Upper lobe of left lung (tissue), 6 donors: Measurements from ENCODE around the gene AKR1D1. TPM values are rescaled to one million over a fixed set of nuclear protein-coding genes. Genes with fewer than 3 reads are reported as not detected.

Source experiments
- ATAC-seq, 2 donors: fragments of 200-7000 bp; cut with Tn5 transposase; one replicate each; pipeline ENCODE4 v1.9.1; 2022; ENCODE audit warnings: mild to moderate bottlenecking in 2 of 2, moderate library complexity in 2 of 2; ENCODE audit not compliant: low FRiP score in 2 of 2
- DNase-seq, 2 donors: peaks; one replicate each; pipeline ENCODE4 v3.0.0-alpha.2; 2019 to 2020
- H3K27ac ChIP-seq, 4 donors: fragments of 200-600 bp; sonication (generic); one replicate each; pipeline ENCODE4 v1.5.1; 2016 to 2019
- H3K27me3 ChIP-seq, 4 donors: fragments of 200-600 bp; sonication (generic); one replicate each; pipeline ENCODE4 v1.5.1; 2017 to 2019
- H3K36me3 ChIP-seq, 4 donors: fragments of 200-600 bp; sonication (generic); one replicate each; pipeline ENCODE4 v1.5.1; 2016 to 2019
- H3K4me1 ChIP-seq, 4 donors: fragments of 200-600 bp; sonication (generic); one replicate each; pipeline ENCODE4 v1.5.1; 2018 to 2019
- H3K4me3 ChIP-seq, 4 donors: fragments of 200-600 bp; sonication (generic); one replicate each; pipeline ENCODE4 v1.5.1; 2017 to 2019; ENCODE audit warnings: mild to moderate bottlenecking in 2 of 4, moderate library complexity in 1 of 4
- H3K9me3 ChIP-seq, 4 donors: fragments of 200-600 bp; sonication (generic); one replicate each; pipeline ENCODE4 v1.5.1; 2018 to 2019
- EP300 ChIP-seq, 4 donors: sonication (generic); formaldehyde crosslinking; IDR thresholded peaks; one replicate each; pipeline ENCODE4 v1.5.1; 2017; ENCODE audit warnings: antibody characterized with exemption in 4 of 4, control low read depth in 2 of 4
- POLR2A ChIP-seq, 4 donors: fragments of 450-650 bp; IDR thresholded peaks; one replicate each; pipeline ENCODE4 v1.5.1; 2016 to 2017; ENCODE audit warnings: antibody characterized with exemption in 4 of 4, mild to moderate bottlenecking in 2 of 4
- POLR2AphosphoS5 ChIP-seq, 2 donors: sonication (generic); formaldehyde crosslinking; IDR thresholded peaks; one replicate each; pipeline ENCODE4 v1.5.1; 2017; ENCODE audit warnings: antibody characterized with exemption in 2 of 2
- WGBS, 2 donors: methylation state at CpG; one replicate each; pipeline ENCODE4 v1.1.5; 2017 to 2018; 5-methylcytosine and 5-hydroxymethylcytosine counted together
- total RNA-seq, 6 donors: library from RNA; depleted of rRNA in 4 of 6; stranded (reverse); fragments of >200 nt in 4 of 6; gene quantifications; one replicate each; pipeline versions ENCODE4 v1.1.0 to v1.2.1, GENCODE V29; 2016 to 2021
- TF ChIP-seq, protein P1 (sequence below), 6 experiments: fragments of 450-650 bp in 4 of 6; fragments of 200-600 bp in 2 of 6; sonication (generic) in 2 of 6; IDR thresholded peaks; one replicate each; pipeline ENCODE4 v1.5.1; 2016 to 2019; ENCODE audit warnings: antibody characterized with exemption in 6 of 6
- donor health status: DM: no; HTN: no; CAD: no; lungs with moderate emphysema.
- donor health status: DM: no; HTN: yes; CAD: no; lungs with severe emphysema.

AKR1D1 gene
- total RNA-seq, 6 donors from 2014 or later, result 0.14 TPM; not detected in 5

DNA sequence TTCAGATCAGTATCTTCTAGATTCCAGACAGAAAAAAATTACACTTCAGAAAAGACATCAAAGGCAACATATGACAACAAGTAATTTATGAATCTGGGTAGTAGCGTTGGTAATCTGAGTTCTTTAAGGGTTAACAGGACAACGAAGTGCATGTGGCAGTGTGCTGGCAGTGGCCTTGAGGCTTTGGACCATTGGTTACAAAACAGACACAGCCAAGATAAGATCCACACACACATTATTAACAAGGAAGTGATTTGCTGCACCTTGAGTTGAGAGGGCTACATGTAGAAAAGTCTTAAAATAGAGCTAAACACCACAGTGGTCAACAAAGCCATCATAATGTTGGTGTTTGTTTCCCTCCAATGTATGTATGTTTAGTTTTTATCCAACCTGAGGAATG lies 40.6 kb downstream of the AKR1D1 start:
- H3K27me3 ChIP-seq, result no peaks in the 10 kb centered on the region
- H3K4me3 ChIP-seq, result no peak overlapping the region
- no peaks in the 10 kb centered on the region for H3K36me3 ChIP-seq
- 62 to 71% methylated on average over 2 of the region's 2 CpGs for WGBS, 2 donors
- no peaks in the 10 kb centered on the region for H3K9me3 ChIP-seq
- H3K4me1 ChIP-seq, result no peaks in the 10 kb centered on the region
- DNase-seq (no peak), ATAC-seq (no peak)
- H3K27ac ChIP-seq, result no peak overlapping the region
- TF ChIP-seq, protein P1, sequence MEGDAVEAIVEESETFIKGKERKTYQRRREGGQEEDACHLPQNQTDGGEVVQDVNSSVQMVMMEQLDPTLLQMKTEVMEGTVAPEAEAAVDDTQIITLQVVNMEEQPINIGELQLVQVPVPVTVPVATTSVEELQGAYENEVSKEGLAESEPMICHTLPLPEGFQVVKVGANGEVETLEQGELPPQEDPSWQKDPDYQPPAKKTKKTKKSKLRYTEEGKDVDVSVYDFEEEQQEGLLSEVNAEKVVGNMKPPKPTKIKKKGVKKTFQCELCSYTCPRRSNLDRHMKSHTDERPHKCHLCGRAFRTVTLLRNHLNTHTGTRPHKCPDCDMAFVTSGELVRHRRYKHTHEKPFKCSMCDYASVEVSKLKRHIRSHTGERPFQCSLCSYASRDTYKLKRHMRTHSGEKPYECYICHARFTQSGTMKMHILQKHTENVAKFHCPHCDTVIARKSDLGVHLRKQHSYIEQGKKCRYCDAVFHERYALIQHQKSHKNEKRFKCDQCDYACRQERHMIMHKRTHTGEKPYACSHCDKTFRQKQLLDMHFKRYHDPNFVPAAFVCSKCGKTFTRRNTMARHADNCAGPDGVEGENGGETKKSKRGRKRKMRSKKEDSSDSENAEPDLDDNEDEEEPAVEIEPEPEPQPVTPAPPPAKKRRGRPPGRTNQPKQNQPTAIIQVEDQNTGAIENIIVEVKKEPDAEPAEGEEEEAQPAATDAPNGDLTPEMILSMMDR (IDR thresholded peaks at IDR 0.05), result no peak
- TF ChIP-seq POLR2AphosphoS5 (IDR thresholded peaks at IDR 0.05) (no peak), POLR2A (IDR thresholded peaks at IDR 0.05) (no peak), EP300 (IDR thresholded peaks at IDR 0.05) (no peak)

DNA sequence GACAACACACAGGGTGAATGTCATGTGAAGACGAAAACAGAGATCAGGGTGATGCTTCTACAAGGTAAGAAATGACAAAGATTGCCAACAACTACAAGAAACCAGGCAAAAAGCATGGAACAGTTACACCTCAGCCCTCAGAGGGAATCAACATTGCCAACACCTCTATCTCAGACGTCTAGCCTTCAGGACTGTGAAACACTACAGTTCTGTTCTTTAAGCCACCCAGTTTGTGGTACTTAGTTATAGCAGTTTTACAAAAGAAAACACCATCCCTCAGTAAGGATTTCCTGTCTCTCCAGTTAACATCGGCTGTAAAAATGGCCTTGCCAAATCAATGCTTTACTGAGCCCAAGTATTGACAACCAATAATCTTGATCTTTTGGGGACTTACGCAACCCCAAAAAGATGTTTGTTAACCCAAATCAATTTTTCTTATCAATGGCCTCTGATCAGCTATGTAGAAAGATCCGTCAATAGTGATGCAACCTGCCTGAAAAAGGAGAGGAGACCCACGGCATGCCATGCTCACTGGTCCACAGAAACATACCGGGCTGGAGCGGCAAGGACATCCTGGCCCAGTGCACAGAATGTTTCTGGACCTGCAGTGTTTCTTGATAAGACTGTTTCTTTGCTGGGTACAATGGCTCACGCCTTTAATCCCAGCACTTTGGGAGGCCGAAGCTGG lies 44.0 kb downstream of the AKR1D1 start:
- H3K27me3 ChIP-seq, result no peaks in the 10 kb centered on the region
- H3K9me3 ChIP-seq, result no peaks in the 10 kb centered on the region
- H3K4me1 ChIP-seq, result no peaks in the 10 kb centered on the region
- 88% methylated on average over 10 of the region's 10 CpGs for WGBS, 2 donors
- ATAC-seq, result no peak
- H3K27ac ChIP-seq, result no peak overlapping the region
- no peak overlapping the region for H3K4me3 ChIP-seq
- TF ChIP-seq, protein P1 (IDR thresholded peaks at IDR 0.05), result no peak
- TF ChIP-seq POLR2A (IDR thresholded peaks at IDR 0.05), result no peak
- no peak for TF ChIP-seq POLR2AphosphoS5 (IDR thresholded peaks at IDR 0.05)
- no peak for TF ChIP-seq EP300 (IDR thresholded peaks at IDR 0.05)
- no peak for DNase-seq
- H3K36me3 ChIP-seq, result no peaks in the 10 kb centered on the region

DNA sequence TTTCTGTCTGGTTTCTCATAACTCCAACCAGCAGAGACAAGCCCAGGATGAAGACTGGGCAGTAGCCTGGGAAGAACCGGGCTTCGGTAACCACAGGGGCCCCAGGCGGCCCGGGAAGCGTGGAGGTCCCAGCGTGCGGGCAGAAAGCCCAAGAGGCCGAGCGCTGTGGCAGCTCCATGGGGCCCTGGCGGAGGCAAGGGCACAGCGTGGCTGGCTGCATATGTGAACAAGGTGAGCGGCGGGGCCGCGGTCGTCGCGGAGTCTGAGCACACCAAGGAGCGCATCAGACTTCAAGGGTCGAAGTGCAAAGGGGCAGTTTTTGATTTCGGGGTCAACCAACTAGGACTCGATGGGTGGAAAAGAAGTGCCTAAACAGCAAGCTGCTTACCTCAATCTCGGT lies 45.9 kb downstream of the AKR1D1 start:
- TF ChIP-seq POLR2AphosphoS5 (IDR thresholded peaks at IDR 0.05) (no peak), EP300 (IDR thresholded peaks at IDR 0.05) (no peak), POLR2A (IDR thresholded peaks at IDR 0.05) (no peak)
- TF ChIP-seq, protein P1 (IDR thresholded peaks at IDR 0.05), result no peak
- ATAC-seq (no peak), DNase-seq (peak in 1 of 2 donors; percentile 82)
- no peak overlapping the region for H3K4me3 ChIP-seq
- 98% methylated on average over 23 of the region's 23 CpGs for WGBS, 2 donors
- no peak overlapping the region for H3K27ac ChIP-seq
- no peaks in the 10 kb centered on the region for H3K9me3 ChIP-seq
- no peaks in the 10 kb centered on the region for H3K36me3 ChIP-seq
- H3K27me3 ChIP-seq, result no peaks in the 10 kb centered on the region
- no peaks in the 10 kb centered on the region for H3K4me1 ChIP-seq

DNA sequence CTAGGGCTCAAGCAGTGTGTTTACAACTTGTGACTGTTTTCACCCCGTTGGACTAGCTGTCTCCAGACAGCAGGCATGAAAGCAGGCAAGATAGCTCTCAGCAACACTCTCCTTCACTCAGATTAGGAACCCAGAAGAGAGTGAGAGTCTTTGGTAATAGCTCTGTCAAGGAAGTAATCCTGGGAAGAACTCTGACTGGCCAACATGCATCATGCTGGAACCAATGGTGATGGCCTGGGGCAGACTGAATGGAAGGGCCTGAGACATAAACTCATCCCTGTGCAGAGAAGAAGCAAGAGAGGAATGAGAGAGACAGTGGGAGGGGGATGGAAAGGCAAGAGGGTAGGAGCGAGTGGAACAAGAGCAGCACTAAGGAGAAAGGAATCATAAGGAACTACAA lies 48.9 kb downstream of the AKR1D1 start:
- H3K27me3 ChIP-seq, result no peaks in the 10 kb centered on the region
- WGBS, 2 donors, result 57 to 73% methylated on average over 2 of the region's 2 CpGs
- H3K27ac ChIP-seq, result peak overlapping the region in 1 of 4 donors; percentile 60
- ATAC-seq (peak in 1 of 2 donors; percentile 23), DNase-seq (no peak)
- H3K36me3 ChIP-seq, result no peaks in the 10 kb centered on the region
- no peak for TF ChIP-seq EP300 (IDR thresholded peaks at IDR 0.05)
- TF ChIP-seq POLR2A (IDR thresholded peaks at IDR 0.05), result no peak
- no peak for TF ChIP-seq POLR2AphosphoS5 (IDR thresholded peaks at IDR 0.05)
- TF ChIP-seq, protein P1 (IDR thresholded peaks at IDR 0.05), result no peak
- no peaks in the 10 kb centered on the region for H3K4me1 ChIP-seq
- peaks cover 0 to 5% (median 0%) of the 10 kb centered on the region in 4 donors for H3K9me3 ChIP-seq
- H3K4me3 ChIP-seq, result no peak overlapping the region

DNA sequence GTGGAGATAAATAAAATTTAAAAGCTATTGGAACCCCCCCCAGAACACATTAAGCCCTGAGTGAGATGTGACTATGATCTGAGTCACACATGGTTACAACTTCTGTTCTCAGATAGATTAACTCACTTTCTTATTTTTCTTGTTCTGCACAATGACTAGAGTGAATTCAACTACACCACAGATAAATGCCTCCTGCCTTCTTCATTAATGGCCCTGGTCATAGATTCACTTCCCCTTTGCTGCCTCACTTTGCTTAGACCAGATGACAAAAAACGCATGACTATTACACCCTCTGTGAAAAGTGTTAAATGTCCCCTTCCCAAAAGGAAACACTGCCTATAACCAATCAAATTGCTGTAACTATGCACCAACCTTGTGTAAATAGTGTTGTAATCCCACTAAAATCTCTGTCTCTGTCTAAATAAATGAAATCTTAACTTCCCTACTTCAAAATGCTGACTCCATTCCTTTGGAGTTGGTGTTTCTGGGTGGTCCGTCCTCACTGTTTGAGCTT lies 49.4 kb downstream of the AKR1D1 start:
- Histone ChIP-seq H3K9me3 (peaks cover 0 to 5% (median 0%) of the 10 kb centered on the region in 4 donors), H3K4me1 (no peaks in the 10 kb centered on the region), H3K27me3 (no peaks in the 10 kb centered on the region), H3K36me3 (no peaks in the 10 kb centered on the region), H3K4me3 (no peak overlapping the region), H3K27ac (peak overlapping the region in 1 of 4 donors; percentile 60)
- DNase-seq (no peak), ATAC-seq (peak in 1 of 2 donors; percentile 79)
- 32 to 38% methylated on average over 2 of the region's 2 CpGs for WGBS, 2 donors
- TF ChIP-seq, protein P1 (IDR thresholded peaks at IDR 0.05), result no peak
- TF ChIP-seq EP300 (IDR thresholded peaks at IDR 0.05) (no peak), POLR2AphosphoS5 (IDR thresholded peaks at IDR 0.05) (no peak), POLR2A (IDR thresholded peaks at IDR 0.05) (no peak)
